GM23338 (cell line): ENCODE data around the gene ABHD16A. TPM values are rescaled to one million over a fixed set of nuclear protein-coding genes. Genes with fewer than 3 reads are reported as not detected.

Source experiments
- ATAC-seq: fragments of 200-7000 bp; cut with Tn5 transposase; 3 replicates; pipeline ENCODE4 v1.9.1; 2020
- DNase-seq: peaks from one replicate; pipeline ENCODE4 v3.0.0-alpha.2; 2015; ENCODE audit warnings: low spot score
- H2AFZ ChIP-seq: fragments of 200-600 bp; sonication (generic); 2 replicates; pipeline ENCODE4 v1.8.0; 2016; ENCODE audit warnings: antibody characterized with exemption, mild to moderate bottlenecking, moderate library complexity
- H3F3A ChIP-seq: fragments of 200-600 bp; sonication (generic); replicated peaks from 2 replicates; pipeline ENCODE4 v1.8.0; 2017; ENCODE audit warnings: antibody characterized with exemption, mixed run types, low read depth
- H3K27ac ChIP-seq: fragments of 200-600 bp; sonication (generic); 2 replicates; pipeline ENCODE4 v1.6.1; 2016; ENCODE audit warnings: low read depth
- H3K27me3 ChIP-seq: fragments of 200-600 bp; sonication (generic); 2 replicates; pipeline ENCODE4 v1.8.0; 2016; ENCODE audit warnings: mild to moderate bottlenecking, mixed run types, moderate library complexity; ENCODE audit not compliant: insufficient read depth
- H3K36me3 ChIP-seq: fragments of 200-600 bp; sonication (generic); 2 replicates; pipeline ENCODE4 v1.8.0; 2016; ENCODE audit warnings: mild to moderate bottlenecking; ENCODE audit not compliant: insufficient read depth
- H3K4me1 ChIP-seq: fragments of 200-600 bp; sonication (generic); 2 replicates; pipeline ENCODE4 v1.8.0; 2016; ENCODE audit warnings: mild to moderate bottlenecking, moderate library complexity; ENCODE audit not compliant: insufficient read depth
- H3K4me2 ChIP-seq: fragments of 200-600 bp; sonication (generic); 2 replicates; pipeline ENCODE4 v1.7.1; 2017; ENCODE audit warnings: mixed run types
- H3K4me3 ChIP-seq: fragments of 200-600 bp; sonication (generic); 2 replicates; pipeline ENCODE4 v1.6.1; 2016; ENCODE audit warnings: mixed run types
- H3K79me2 ChIP-seq: fragments of 200-600 bp; sonication (generic); replicated peaks from 2 replicates; pipeline ENCODE4 v1.8.0; 2017; ENCODE audit warnings: mild to moderate bottlenecking; ENCODE audit not compliant: insufficient read depth
- H3K9me2 ChIP-seq: fragments of 200-600 bp; sonication (generic); 2 replicates; pipeline ENCODE4 v1.8.0; 2017; ENCODE audit not compliant: insufficient read depth
- H4K20me1 ChIP-seq: fragments of 200-600 bp; sonication (generic); replicated peaks from 2 replicates; pipeline ENCODE4 v1.8.0; 2017; ENCODE audit warnings: mild to moderate bottlenecking; ENCODE audit not compliant: insufficient read depth
- H3K27ac Mint-ChIP-seq: 2 replicates; pipeline ENCODE4 v1.8.0; 2020; ENCODE audit warnings: inconsistent platforms, mild to moderate bottlenecking, moderate library complexity, mixed read lengths
- H3K27me3 Mint-ChIP-seq: 3 replicates; pipeline ENCODE4 v1.8.0; 2022; ENCODE audit warnings: low read depth, mild to moderate bottlenecking, moderate library complexity, mixed read lengths, inconsistent platforms; ENCODE audit not compliant: insufficient read depth, poor library complexity
- H3K36me3 Mint-ChIP-seq: 3 replicates; pipeline ENCODE4 v1.8.0; 2021; ENCODE audit warnings: low read depth, mild to moderate bottlenecking, inconsistent platforms, moderate library complexity, mixed read lengths
- H3K4me1 Mint-ChIP-seq: 3 replicates; pipeline ENCODE4 v1.8.0; 2020; ENCODE audit warnings: mild to moderate bottlenecking, inconsistent platforms, mixed read lengths
- H3K4me3 Mint-ChIP-seq: 3 replicates; pipeline ENCODE4 v1.8.0; 2021; ENCODE audit warnings: moderate library complexity, mild to moderate bottlenecking, inconsistent platforms, mixed read lengths
- H3K9me3 Mint-ChIP-seq: 3 replicates; pipeline ENCODE4 v1.8.0; 2020; ENCODE audit warnings: moderate library complexity, mild to moderate bottlenecking, inconsistent platforms, mixed read lengths
- CREB1 ChIP-seq: fragments of 250-450 bp; sonication (Bioruptor Pico); IDR thresholded peaks from 2 replicates; pipeline ENCODE4 v1.5.0; 2020; ENCODE audit warnings: low read depth, mild to moderate bottlenecking, moderate library complexity
- EZH2phosphoT487 ChIP-seq: fragments of 200-600 bp; sonication (generic); IDR thresholded peaks from one replicate; pipeline ENCODE4 v1.8.1; 2018; ENCODE audit warnings: antibody characterized with exemption; ENCODE audit not compliant: unreplicated experiment
- JUNB ChIP-seq: IDR thresholded peaks from one replicate; pipeline ENCODE4 v1.6.1; 2016; ENCODE audit warnings: antibody characterized with exemption; ENCODE audit not compliant: unreplicated experiment
- NANOG ChIP-seq: IDR thresholded peaks from 2 replicates; pipeline ENCODE4 v1.6.1; 2016; ENCODE audit warnings: antibody characterized with exemption, borderline replicate concordance
- POLR2AphosphoS5 ChIP-seq: IDR thresholded peaks from 2 replicates; pipeline ENCODE4 v1.6.1; 2016; ENCODE audit warnings: antibody characterized with exemption, low read depth
- STAT1 ChIP-seq: IDR thresholded peaks from one replicate; pipeline ENCODE4 v1.6.1; 2016; ENCODE audit warnings: antibody characterized with exemption; ENCODE audit not compliant: unreplicated experiment
- ZNF114 ChIP-seq: fragments of 250-450 bp; sonication (Bioruptor Pico); IDR thresholded peaks from 2 replicates; pipeline ENCODE4 v1.5.0; 2020; ENCODE audit warnings: mild to moderate bottlenecking, moderate library complexity
- polyA plus RNA-seq: library from polyadenylated mRNA; unstranded; fragments of >200 nt; fragmentation: Nextera tagmentation; extraction: Ambion mirVana; gene quantifications from 2 replicates; pipeline ENCODE4 v1.2.1, GENCODE V29; 2016
- total RNA-seq: library from RNA; depleted of rRNA; stranded (reverse); fragments of >200 nt; shearing (Covaris generic); gene quantifications from 2 replicates; pipeline ENCODE4 v1.2.3, GENCODE V29; 2014
- TF ChIP-seq, protein P1 (sequence below): IDR thresholded peaks from 2 replicates; pipeline ENCODE4 v1.6.1; 2016; ENCODE audit warnings: antibody characterized with exemption
- TF ChIP-seq, protein P2 (sequence below): fragments of 250-450 bp; sonication (Bioruptor Pico); IDR thresholded peaks from 2 replicates; pipeline ENCODE4 v1.5.0; 2020; ENCODE audit warnings: mild to moderate bottlenecking, moderate library complexity
- TF ChIP-seq, protein P3 (sequence below): IDR thresholded peaks from one replicate; pipeline ENCODE4 v1.6.1; 2018; ENCODE audit warnings: antibody characterized with exemption; ENCODE audit not compliant: unreplicated experiment
- TF ChIP-seq, protein P4 (sequence below), 2 experiments: fragments of 200-600 bp in 1 of 2; sonication (generic) in 1 of 2; conservative IDR thresholded peaks; 2 replicates each; pipeline versions ENCODE4 v1.5.1 to v1.6.1; 2016 to 2017; ENCODE audit warnings: antibody characterized with exemption in 2 of 2, low read depth in 2 of 2, mild to moderate bottlenecking in 2 of 2, moderate library complexity in 1 of 2

The ABHD16A gene
- total and polyA plus RNA-seq, 2 experiments from 2014 or later = 26.9 to 37.0 TPM

DNA sequence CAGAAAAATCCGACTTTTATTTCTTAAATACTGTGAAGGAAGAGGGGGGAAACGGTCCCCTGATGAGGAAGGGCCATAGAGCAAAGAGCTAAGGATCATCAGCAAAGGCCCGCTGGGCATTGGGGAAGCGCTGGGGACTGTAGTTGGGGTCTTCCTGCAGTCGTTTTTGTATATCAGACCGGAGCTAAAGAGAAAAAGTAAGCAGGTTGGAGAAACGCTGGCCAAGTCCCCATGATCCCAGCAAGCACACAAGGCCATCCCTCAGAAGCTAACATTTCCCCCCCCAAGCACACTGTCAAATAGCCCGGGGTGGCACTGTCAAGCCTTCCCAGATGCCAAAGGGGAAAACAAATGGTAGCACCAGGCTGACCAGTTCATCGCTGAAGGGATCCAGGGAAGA, 64.1 kb downstream of the ABHD16A start:
- no peaks in the 10 kb centered on the region for H3K79me2 ChIP-seq
- DNase-seq = no peak
- peaks cover 25% of the 10 kb centered on the region for H4K20me1 ChIP-seq
- H3K4me1 ChIP-seq = no peaks in the 10 kb centered on the region
- H3K36me3 Mint-ChIP-seq = peaks cover 86% of the 10 kb centered on the region
- no peak for ATAC-seq
- H3K4me1 Mint-ChIP-seq = no peaks in the 10 kb centered on the region
- TF ChIP-seq NANOG (no peak), CREB1 (no peak), JUNB (no peak), EZH2phosphoT487 (no peak), STAT1 (no peak), ZNF114 (CRISPR knock-in tag) (no peak), POLR2AphosphoS5 (no peak)
- TF ChIP-seq, protein P1, sequence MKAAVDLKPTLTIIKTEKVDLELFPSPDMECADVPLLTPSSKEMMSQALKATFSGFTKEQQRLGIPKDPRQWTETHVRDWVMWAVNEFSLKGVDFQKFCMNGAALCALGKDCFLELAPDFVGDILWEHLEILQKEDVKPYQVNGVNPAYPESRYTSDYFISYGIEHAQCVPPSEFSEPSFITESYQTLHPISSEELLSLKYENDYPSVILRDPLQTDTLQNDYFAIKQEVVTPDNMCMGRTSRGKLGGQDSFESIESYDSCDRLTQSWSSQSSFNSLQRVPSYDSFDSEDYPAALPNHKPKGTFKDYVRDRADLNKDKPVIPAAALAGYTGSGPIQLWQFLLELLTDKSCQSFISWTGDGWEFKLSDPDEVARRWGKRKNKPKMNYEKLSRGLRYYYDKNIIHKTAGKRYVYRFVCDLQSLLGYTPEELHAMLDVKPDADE = no peak
- TF ChIP-seq, protein P2, sequence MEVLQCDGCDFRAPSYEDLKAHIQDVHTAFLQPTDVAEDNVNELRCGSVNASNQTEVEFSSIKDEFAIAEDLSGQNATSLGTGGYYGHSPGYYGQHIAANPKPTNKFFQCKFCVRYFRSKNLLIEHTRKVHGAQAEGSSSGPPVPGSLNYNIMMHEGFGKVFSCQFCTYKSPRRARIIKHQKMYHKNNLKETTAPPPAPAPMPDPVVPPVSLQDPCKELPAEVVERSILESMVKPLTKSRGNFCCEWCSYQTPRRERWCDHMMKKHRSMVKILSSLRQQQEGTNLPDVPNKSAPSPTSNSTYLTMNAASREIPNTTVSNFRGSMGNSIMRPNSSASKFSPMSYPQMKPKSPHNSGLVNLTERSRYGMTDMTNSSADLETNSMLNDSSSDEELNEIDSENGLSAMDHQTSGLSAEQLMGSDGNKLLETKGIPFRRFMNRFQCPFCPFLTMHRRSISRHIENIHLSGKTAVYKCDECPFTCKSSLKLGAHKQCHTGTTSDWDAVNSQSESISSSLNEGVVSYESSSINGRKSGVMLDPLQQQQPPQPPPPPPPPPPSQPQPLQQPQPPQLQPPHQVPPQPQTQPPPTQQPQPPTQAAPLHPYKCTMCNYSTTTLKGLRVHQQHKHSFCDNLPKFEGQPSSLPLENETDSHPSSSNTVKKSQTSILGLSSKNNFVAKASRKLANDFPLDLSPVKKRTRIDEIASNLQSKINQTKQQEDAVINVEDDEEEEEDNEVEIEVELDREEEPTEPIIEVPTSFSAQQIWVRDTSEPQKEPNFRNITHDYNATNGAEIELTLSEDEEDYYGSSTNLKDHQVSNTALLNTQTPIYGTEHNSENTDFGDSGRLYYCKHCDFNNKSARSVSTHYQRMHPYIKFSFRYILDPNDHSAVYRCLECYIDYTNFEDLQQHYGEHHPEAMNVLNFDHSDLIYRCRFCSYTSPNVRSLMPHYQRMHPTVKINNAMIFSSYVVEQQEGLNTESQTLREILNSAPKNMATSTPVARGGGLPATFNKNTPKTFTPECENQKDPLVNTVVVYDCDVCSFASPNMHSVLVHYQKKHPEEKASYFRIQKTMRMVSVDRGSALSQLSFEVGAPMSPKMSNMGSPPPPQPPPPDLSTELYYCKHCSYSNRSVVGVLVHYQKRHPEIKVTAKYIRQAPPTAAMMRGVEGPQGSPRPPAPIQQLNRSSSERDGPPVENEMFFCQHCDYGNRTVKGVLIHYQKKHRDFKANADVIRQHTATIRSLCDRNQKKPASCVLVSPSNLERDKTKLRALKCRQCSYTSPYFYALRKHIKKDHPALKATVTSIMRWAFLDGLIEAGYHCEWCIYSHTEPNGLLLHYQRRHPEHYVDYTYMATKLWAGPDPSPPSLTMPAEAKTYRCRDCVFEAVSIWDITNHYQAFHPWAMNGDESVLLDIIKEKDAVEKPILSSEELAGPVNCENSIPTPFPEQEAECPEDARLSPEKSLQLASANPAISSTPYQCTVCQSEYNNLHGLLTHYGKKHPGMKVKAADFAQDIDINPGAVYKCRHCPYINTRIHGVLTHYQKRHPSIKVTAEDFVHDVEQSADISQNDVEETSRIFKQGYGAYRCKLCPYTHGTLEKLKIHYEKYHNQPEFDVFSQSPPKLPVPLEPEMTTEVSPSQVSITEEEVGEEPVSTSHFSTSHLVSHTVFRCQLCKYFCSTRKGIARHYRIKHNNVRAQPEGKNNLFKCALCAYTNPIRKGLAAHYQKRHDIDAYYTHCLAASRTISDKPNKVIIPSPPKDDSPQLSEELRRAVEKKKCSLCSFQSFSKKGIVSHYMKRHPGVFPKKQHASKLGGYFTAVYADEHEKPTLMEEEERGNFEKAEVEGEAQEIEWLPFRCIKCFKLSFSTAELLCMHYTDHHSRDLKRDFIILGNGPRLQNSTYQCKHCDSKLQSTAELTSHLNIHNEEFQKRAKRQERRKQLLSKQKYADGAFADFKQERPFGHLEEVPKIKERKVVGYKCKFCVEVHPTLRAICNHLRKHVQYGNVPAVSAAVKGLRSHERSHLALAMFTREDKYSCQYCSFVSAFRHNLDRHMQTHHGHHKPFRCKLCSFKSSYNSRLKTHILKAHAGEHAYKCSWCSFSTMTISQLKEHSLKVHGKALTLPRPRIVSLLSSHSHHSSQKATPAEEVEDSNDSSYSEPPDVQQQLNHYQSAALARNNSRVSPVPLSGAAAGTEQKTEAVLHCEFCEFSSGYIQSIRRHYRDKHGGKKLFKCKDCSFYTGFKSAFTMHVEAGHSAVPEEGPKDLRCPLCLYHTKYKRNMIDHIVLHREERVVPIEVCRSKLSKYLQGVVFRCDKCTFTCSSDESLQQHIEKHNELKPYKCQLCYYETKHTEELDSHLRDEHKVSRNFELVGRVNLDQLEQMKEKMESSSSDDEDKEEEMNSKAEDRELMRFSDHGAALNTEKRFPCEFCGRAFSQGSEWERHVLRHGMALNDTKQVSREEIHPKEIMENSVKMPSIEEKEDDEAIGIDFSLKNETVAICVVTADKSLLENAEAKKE = no peak
- TF ChIP-seq, protein P3, sequence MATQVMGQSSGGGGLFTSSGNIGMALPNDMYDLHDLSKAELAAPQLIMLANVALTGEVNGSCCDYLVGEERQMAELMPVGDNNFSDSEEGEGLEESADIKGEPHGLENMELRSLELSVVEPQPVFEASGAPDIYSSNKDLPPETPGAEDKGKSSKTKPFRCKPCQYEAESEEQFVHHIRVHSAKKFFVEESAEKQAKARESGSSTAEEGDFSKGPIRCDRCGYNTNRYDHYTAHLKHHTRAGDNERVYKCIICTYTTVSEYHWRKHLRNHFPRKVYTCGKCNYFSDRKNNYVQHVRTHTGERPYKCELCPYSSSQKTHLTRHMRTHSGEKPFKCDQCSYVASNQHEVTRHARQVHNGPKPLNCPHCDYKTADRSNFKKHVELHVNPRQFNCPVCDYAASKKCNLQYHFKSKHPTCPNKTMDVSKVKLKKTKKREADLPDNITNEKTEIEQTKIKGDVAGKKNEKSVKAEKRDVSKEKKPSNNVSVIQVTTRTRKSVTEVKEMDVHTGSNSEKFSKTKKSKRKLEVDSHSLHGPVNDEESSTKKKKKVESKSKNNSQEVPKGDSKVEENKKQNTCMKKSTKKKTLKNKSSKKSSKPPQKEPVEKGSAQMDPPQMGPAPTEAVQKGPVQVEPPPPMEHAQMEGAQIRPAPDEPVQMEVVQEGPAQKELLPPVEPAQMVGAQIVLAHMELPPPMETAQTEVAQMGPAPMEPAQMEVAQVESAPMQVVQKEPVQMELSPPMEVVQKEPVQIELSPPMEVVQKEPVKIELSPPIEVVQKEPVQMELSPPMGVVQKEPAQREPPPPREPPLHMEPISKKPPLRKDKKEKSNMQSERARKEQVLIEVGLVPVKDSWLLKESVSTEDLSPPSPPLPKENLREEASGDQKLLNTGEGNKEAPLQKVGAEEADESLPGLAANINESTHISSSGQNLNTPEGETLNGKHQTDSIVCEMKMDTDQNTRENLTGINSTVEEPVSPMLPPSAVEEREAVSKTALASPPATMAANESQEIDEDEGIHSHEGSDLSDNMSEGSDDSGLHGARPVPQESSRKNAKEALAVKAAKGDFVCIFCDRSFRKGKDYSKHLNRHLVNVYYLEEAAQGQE = no peak
- TF ChIP-seq, protein P4, sequence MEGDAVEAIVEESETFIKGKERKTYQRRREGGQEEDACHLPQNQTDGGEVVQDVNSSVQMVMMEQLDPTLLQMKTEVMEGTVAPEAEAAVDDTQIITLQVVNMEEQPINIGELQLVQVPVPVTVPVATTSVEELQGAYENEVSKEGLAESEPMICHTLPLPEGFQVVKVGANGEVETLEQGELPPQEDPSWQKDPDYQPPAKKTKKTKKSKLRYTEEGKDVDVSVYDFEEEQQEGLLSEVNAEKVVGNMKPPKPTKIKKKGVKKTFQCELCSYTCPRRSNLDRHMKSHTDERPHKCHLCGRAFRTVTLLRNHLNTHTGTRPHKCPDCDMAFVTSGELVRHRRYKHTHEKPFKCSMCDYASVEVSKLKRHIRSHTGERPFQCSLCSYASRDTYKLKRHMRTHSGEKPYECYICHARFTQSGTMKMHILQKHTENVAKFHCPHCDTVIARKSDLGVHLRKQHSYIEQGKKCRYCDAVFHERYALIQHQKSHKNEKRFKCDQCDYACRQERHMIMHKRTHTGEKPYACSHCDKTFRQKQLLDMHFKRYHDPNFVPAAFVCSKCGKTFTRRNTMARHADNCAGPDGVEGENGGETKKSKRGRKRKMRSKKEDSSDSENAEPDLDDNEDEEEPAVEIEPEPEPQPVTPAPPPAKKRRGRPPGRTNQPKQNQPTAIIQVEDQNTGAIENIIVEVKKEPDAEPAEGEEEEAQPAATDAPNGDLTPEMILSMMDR (conservative IDR thresholded peaks at IDR 0.05; ENCODE audit: low read depth in 2 of 2) = no peak
- no peaks in the 10 kb centered on the region for H3K9me3 Mint-ChIP-seq
- H3K36me3 ChIP-seq = peaks cover 54% of the 10 kb centered on the region
- peaks cover 6% of the 10 kb centered on the region for H3K27me3 Mint-ChIP-seq
- H3K9me2 ChIP-seq = no peaks in the 10 kb centered on the region
- H2AFZ ChIP-seq = no peak overlapping the region
- no peaks in the 10 kb centered on the region for H3K27me3 ChIP-seq
- no peak overlapping the region for H3K4me3 ChIP-seq
- no peak overlapping the region for H3K27ac Mint-ChIP-seq
- H3F3A ChIP-seq = peaks cover 55% of the 10 kb centered on the region
- H3K4me2 ChIP-seq = no peak overlapping the region
- no peak overlapping the region; the same call in 2 of the 3 replicates for H3K4me3 Mint-ChIP-seq
- peak overlapping the region; percentile 80 for H3K27ac ChIP-seq
